Superior temporal gyrus (tissue), 1 donor: ENCODE measurements around the gene POLR3B.

Experiments used
- DNase-seq: peaks from one replicate; pipeline ENCODE4 v3.0.0-alpha.2; 2016; ENCODE audit errors: extremely low spot score

The POLR3B gene

DNA sequence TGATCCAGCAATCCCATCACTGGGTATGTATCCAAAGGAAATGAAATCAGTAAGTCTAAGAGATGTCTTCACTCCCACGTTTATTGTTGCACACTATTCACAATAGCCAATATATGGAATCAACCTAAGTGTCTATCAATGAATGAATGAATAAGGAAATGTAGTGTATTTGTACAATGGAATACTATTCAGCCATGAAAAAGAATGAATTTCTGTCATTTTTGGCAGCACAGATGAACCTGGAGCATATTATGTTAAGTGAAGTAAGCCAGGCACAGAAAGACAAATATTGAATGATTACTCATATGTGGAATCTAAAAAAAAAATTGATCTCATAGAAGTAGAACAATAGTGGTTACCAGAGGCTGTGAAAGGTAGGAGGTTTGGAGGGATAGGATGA is 194.7 kb downstream of the POLR3B start:
- DNase-seq: no peak
